ENCODE measurements around the gene ANKRA2.
A peak's percentile ranks its signal among the peaks of the same experiment; 100 is the strongest.

ANKRA2 gene
- 25.6 to 34.2 (median 26.7) reads per million in 3 donors for total RNA-seq

DNA sequence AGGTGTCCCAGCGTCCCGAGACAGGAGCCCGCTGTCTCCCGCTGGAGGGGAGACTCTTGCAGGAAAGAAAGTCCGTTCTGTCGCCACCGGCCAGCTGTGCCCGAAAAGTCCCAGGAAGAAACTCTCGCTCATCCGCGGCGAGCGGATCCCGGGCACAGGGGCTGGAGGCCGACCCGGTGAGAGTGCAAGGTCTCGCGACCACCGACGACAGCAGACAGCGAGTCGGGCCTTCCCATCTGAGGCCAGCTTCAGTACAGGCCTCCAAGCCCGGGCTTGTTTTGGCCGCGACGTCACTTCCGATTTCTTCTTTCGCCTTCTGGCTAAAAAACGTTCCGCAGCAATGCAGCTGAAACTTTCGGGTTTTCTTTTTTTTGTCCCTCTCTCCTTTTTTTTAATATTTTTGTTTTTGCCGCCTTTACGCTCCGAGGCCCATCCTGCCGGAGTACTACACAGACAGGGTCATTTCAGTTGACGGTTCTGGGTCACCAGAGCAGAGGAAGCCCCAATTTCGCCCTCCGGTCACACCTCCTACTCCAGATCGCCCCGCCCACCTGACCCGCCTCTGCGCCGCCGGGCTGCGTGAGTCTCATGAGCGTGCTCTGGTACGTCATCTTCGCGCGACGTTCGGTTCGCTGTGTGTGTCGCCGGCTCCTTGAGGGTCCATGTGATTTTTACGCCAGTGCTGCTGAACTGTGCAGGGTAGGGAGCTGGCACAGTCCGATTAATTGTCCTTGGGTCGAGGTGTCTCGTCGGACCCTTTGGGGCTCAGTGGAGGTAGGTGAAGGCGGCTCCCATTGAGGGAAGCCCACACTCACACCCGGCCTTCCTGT lies at the start of gene ANKRA2, which contains the start of gene UTP15:
TSS of gene ANKRA2 (minus strand) at position 501 of the 830 bp plus-strand sequence. CDS start 2,758 bp downstream, outside the sequence.
TSS of gene UTP15 (plus strand) at position 605 of the 830 bp plus-strand sequence. CDS start 1,602 bp downstream, outside the sequence.
- Histone ChIP-seq H3K4me3 (ENCODE audit: insufficient read depth, low read depth, low read length, poor library complexity, severe bottlenecking) (peak within 1 kb of the TSS; percentile 69), H3K27me3 (replicated peaks; ENCODE audit: control insufficient read depth, insufficient read depth, low read length, poor library complexity, severe bottlenecking) (no peaks in the 10 kb centered on the region), H3K4me1 (ENCODE audit: control insufficient read depth, insufficient read depth, low read length, poor library complexity, severe bottlenecking) (peaks cover 13% of the 10 kb centered on the region), H3K27ac (ENCODE audit: insufficient read depth, low read length, poor library complexity, severe bottlenecking) (peak within 1 kb of the TSS; percentile 93), H3K36me3 (ENCODE audit: control insufficient read depth, insufficient read depth, low read length) (peaks cover 16% of the 10 kb centered on the region), H3K9me3 (ENCODE audit: control insufficient read depth, low read length) (no peaks in the 10 kb centered on the region)
- DNase-seq, result peak; percentile 94 to 98 (median 95)

- Histone ChIP-seq H3K27ac (ENCODE audit: insufficient read depth, low read length, poor library complexity, severe bottlenecking) (no peak overlapping the region), H3K27me3 (replicated peaks; ENCODE audit: control insufficient read depth, insufficient read depth, low read length, poor library complexity, severe bottlenecking) (no peaks in the 10 kb centered on the region), H3K9me3 (ENCODE audit: control insufficient read depth, low read length) (no peaks in the 10 kb centered on the region), H3K36me3 (ENCODE audit: control insufficient read depth, insufficient read depth, low read length) (no peaks in the 10 kb centered on the region), H3K4me1 (ENCODE audit: control insufficient read depth, insufficient read depth, low read length, poor library complexity, severe bottlenecking) (no peaks in the 10 kb centered on the region), H3K4me3 (ENCODE audit: insufficient read depth, low read depth, low read length, poor library complexity, severe bottlenecking) (no peak overlapping the region)
- no peak for DNase-seq
Measured at GRCh38 chr5:73615085-73615484, 49.6 kb upstream of the ANKRA2 start.

DNA sequence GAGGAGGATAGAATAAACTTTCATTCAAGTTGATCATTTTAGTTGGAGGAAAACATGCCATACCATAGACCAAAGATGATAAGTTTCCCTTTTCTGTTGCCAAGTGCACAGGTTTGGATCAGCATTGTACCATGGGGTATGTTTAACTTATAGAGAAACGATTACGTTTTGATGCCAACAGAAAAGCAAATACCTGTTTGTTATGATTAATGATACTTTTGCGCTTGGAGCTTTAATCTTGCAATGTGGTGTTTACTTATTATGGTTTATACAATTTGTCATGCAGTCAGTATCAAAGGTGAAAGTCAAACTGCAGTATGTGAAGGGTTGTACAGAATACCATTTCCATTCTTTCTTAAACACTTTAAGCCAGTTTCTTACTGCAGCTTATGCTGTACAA lies 47.4 kb upstream of the ANKRA2 start:
- H3K27me3 ChIP-seq (replicated peaks; ENCODE audit: control insufficient read depth, insufficient read depth, low read length, poor library complexity, severe bottlenecking), result no peaks in the 10 kb centered on the region
- H3K27ac ChIP-seq (ENCODE audit: insufficient read depth, low read length, poor library complexity, severe bottlenecking), result no peak overlapping the region
- no peaks in the 10 kb centered on the region for H3K36me3 ChIP-seq (ENCODE audit: control insufficient read depth, insufficient read depth, low read length)
- no peaks in the 10 kb centered on the region for H3K4me1 ChIP-seq (ENCODE audit: control insufficient read depth, insufficient read depth, low read length, poor library complexity, severe bottlenecking)
- no peak for DNase-seq
- no peaks in the 10 kb centered on the region for H3K9me3 ChIP-seq (ENCODE audit: control insufficient read depth, low read length)
- no peak overlapping the region for H3K4me3 ChIP-seq (ENCODE audit: insufficient read depth, low read depth, low read length, poor library complexity, severe bottlenecking)

GRCh38 chr5:73607228-73607627 lies 41.8 kb upstream of the ANKRA2 start:
- DNase-seq, result no peak
- Histone ChIP-seq H3K4me3 (ENCODE audit: insufficient read depth, low read depth, low read length, poor library complexity, severe bottlenecking) (no peak overlapping the region), H3K9me3 (ENCODE audit: control insufficient read depth, low read length) (no peaks in the 10 kb centered on the region), H3K27ac (ENCODE audit: insufficient read depth, low read length, poor library complexity, severe bottlenecking) (no peak overlapping the region), H3K36me3 (ENCODE audit: control insufficient read depth, insufficient read depth, low read length) (no peaks in the 10 kb centered on the region), H3K27me3 (replicated peaks; ENCODE audit: control insufficient read depth, insufficient read depth, low read length, poor library complexity, severe bottlenecking) (no peaks in the 10 kb centered on the region), H3K4me1 (ENCODE audit: control insufficient read depth, insufficient read depth, low read length, poor library complexity, severe bottlenecking) (no peaks in the 10 kb centered on the region)

DNA sequence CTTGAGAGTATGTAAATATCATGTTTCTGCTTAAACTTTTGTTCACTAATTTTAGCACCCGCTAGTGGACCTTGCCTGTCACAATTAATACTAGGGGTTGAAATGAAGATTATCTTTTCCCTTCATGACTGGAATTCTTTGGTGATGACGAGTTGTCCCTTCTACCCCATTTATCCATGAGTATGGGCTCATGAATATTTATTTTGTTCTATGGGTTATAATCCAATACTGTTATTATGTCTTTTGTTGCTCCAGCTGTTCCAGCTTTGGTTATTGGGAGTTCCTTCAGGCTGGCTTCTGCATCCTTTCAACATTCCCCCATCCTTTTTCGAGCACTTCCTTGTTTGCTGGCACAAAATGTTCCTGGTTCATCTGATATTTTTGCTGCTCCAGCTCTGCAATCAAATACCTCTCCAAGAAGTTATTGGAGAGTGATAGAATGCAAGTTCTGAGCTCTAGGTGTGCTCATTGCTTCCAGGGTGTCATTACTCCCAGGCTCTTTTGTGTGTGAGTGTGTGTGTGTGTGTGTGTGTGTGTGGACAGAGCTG lies 40.8 kb upstream of the ANKRA2 start:
- Histone ChIP-seq H3K4me1 (ENCODE audit: control insufficient read depth, insufficient read depth, low read length, poor library complexity, severe bottlenecking) (no peaks in the 10 kb centered on the region), H3K27ac (ENCODE audit: insufficient read depth, low read length, poor library complexity, severe bottlenecking) (no peak overlapping the region), H3K36me3 (ENCODE audit: control insufficient read depth, insufficient read depth, low read length) (no peaks in the 10 kb centered on the region), H3K9me3 (ENCODE audit: control insufficient read depth, low read length) (no peaks in the 10 kb centered on the region), H3K4me3 (ENCODE audit: insufficient read depth, low read depth, low read length, poor library complexity, severe bottlenecking) (no peak overlapping the region), H3K27me3 (replicated peaks; ENCODE audit: control insufficient read depth, insufficient read depth, low read length, poor library complexity, severe bottlenecking) (no peaks in the 10 kb centered on the region)
- DNase-seq, result no peak

GRCh38 chr5:73605223-73606087 lies 40.0 kb upstream of the ANKRA2 start:
- no peak for DNase-seq
- H3K27me3 ChIP-seq (replicated peaks; ENCODE audit: control insufficient read depth, insufficient read depth, low read length, poor library complexity, severe bottlenecking), result no peaks in the 10 kb centered on the region
- H3K9me3 ChIP-seq (ENCODE audit: control insufficient read depth, low read length), result no peaks in the 10 kb centered on the region
- no peaks in the 10 kb centered on the region for H3K4me1 ChIP-seq (ENCODE audit: control insufficient read depth, insufficient read depth, low read length, poor library complexity, severe bottlenecking)
- no peak overlapping the region for H3K4me3 ChIP-seq (ENCODE audit: insufficient read depth, low read depth, low read length, poor library complexity, severe bottlenecking)
- no peaks in the 10 kb centered on the region for H3K36me3 ChIP-seq (ENCODE audit: control insufficient read depth, insufficient read depth, low read length)
- H3K27ac ChIP-seq (ENCODE audit: insufficient read depth, low read length, poor library complexity, severe bottlenecking), result no peak overlapping the region

- no peak for DNase-seq
- no peaks in the 10 kb centered on the region for H3K27me3 ChIP-seq (replicated peaks; ENCODE audit: control insufficient read depth, insufficient read depth, low read length, poor library complexity, severe bottlenecking)
Measured at GRCh38 chr5:73603998-73604397, 38.6 kb upstream of the ANKRA2 start.

DNA sequence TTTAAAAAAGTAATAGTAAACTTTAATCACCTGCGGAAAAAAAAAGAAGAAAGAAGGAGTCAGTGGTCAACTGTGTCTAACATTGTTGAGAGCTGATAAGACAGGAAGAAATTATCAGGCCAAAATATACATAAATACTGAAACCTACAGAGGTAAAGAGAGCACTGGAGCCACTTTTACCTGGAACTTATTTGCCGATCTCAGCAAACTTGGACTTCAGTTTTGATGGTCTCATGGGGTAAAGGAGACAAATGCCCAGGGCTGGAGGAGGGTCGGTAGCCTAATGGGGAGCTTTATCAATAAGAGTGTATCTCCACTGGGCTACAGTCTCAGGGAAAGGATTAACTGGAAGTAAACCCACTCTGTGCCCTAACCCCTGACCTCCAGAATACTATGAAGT lies 33.9 kb upstream of the ANKRA2 start:
- H3K36me3 ChIP-seq (ENCODE audit: control insufficient read depth, insufficient read depth, low read length), result no peaks in the 10 kb centered on the region
- DNase-seq, result no peak
- H3K27me3 ChIP-seq (replicated peaks; ENCODE audit: control insufficient read depth, insufficient read depth, low read length, poor library complexity, severe bottlenecking), result no peaks in the 10 kb centered on the region
- no peaks in the 10 kb centered on the region for H3K4me1 ChIP-seq (ENCODE audit: control insufficient read depth, insufficient read depth, low read length, poor library complexity, severe bottlenecking)
- H3K4me3 ChIP-seq (ENCODE audit: insufficient read depth, low read depth, low read length, poor library complexity, severe bottlenecking), result no peak overlapping the region
- H3K27ac ChIP-seq (ENCODE audit: insufficient read depth, low read length, poor library complexity, severe bottlenecking), result no peak overlapping the region
- no peaks in the 10 kb centered on the region for H3K9me3 ChIP-seq (ENCODE audit: control insufficient read depth, low read length)

More at GRCh38 chr5:73603998-73604397, 38.6 kb upstream of the ANKRA2 start:
- H3K4me1 ChIP-seq (ENCODE audit: control insufficient read depth, insufficient read depth, low read length, poor library complexity, severe bottlenecking), result no peaks in the 10 kb centered on the region
- no peak overlapping the region for H3K27ac ChIP-seq (ENCODE audit: insufficient read depth, low read length, poor library complexity, severe bottlenecking)
- H3K9me3 ChIP-seq (ENCODE audit: control insufficient read depth, low read length), result no peaks in the 10 kb centered on the region
- H3K4me3 ChIP-seq (ENCODE audit: insufficient read depth, low read depth, low read length, poor library complexity, severe bottlenecking), result no peak overlapping the region
- no peaks in the 10 kb centered on the region for H3K36me3 ChIP-seq (ENCODE audit: control insufficient read depth, insufficient read depth, low read length)

DNA sequence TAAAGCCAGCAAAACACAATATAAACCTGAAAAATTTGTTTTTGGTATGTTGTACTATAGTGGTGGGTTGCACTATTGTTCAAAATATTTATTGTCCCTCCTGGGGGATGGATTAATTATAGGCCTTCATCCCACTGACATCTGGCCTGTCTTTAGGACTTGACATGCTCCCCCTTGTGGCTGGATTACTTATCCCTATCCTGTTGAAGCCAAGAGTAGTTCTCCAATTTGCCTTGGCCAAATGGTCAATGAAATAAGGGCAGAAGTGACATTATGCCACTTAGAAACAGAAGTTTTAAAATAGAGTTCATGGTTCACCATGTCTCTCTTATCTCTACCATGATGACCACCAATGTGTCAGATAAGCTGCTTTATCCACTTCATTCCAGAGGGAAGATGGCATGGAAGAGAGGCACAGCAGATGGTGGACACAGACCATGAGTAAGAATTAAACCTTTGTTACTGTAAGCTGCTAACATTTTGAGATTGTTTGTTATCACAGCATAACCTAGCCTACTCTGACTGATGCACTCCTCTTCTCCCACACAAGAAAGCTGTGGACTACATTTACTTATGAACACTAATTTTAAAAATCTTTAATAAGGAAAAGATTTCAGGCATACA lies 31.4 kb upstream of the ANKRA2 start:
- Histone ChIP-seq H3K36me3 (ENCODE audit: control insufficient read depth, insufficient read depth, low read length) (no peaks in the 10 kb centered on the region), H3K9me3 (ENCODE audit: control insufficient read depth, low read length) (no peaks in the 10 kb centered on the region), H3K27me3 (replicated peaks; ENCODE audit: control insufficient read depth, insufficient read depth, low read length, poor library complexity, severe bottlenecking) (no peaks in the 10 kb centered on the region), H3K27ac (ENCODE audit: insufficient read depth, low read length, poor library complexity, severe bottlenecking) (no peak overlapping the region), H3K4me1 (ENCODE audit: control insufficient read depth, insufficient read depth, low read length, poor library complexity, severe bottlenecking) (no peaks in the 10 kb centered on the region), H3K4me3 (ENCODE audit: insufficient read depth, low read depth, low read length, poor library complexity, severe bottlenecking) (no peak overlapping the region)
- DNase-seq, result no peak
